ENCODE results near the gene WDR33. TPM values are rescaled to one million over a fixed set of nuclear protein-coding genes. Genes with fewer than 3 reads are reported as not detected.

Gene WDR33
- total RNA-seq, 6 experiments from 2014 or later, result 15.6 to 38.3 (median 28.0) TPM

- H3K4me3 ChIP-seq, result no peak overlapping the region
- ATAC-seq, result no peak
- no peaks in the 10 kb centered on the region for H3K36me3 ChIP-seq
- no peaks in the 10 kb centered on the region for H3K27me3 ChIP-seq
- no peak for DNase-seq
- H3K4me1 ChIP-seq, result peaks cover 0 to 6% (median 0%) of the 10 kb centered on the region in 4 donors
- WGBS (ENCODE audit: insufficient coverage, low coverage, low lambda C conversion rate, missing lambda C conversion rate), result 60% methylated on average over 4 of the region's 20 CpGs
- intact Hi-C loops (cut with DNase I), result no loop called here
- H3K27ac ChIP-seq, result peak overlapping the region in 2 of 3 donors; percentile 3 to 70
- H3K9me3 ChIP-seq, result no peaks in the 10 kb centered on the region
- TF ChIP-seq POLR2A (IDR thresholded peaks at IDR 0.05), result no peak
- TF ChIP-seq CTCF (IDR thresholded peaks at IDR 0.05), result no peak
Measured at GRCh38 chr2:127672341-127673224, 138.4 kb downstream of the WDR33 start.

- DNase-seq (no peak), ATAC-seq (no peak)
- Histone ChIP-seq H3K4me1 (peaks cover 0 to 7% (median 2%) of the 10 kb centered on the region in 4 donors), H3K27ac (no peak overlapping the region), H3K27me3 (no peaks in the 10 kb centered on the region), H3K4me3 (no peak overlapping the region), H3K9me3 (no peaks in the 10 kb centered on the region), H3K36me3 (no peaks in the 10 kb centered on the region)
- TF ChIP-seq CTCF (IDR thresholded peaks at IDR 0.05) (no peak), POLR2A (IDR thresholded peaks at IDR 0.05) (no peak)
- intact Hi-C loops (cut with DNase I), result no loop called here
- WGBS (ENCODE audit: insufficient coverage, low coverage, low lambda C conversion rate, missing lambda C conversion rate), result no CpG with 5 or more reads among the region's 14 CpGs
Measured at GRCh38 chr2:127671557-127672302, 139.2 kb downstream of the WDR33 start.

DNA sequence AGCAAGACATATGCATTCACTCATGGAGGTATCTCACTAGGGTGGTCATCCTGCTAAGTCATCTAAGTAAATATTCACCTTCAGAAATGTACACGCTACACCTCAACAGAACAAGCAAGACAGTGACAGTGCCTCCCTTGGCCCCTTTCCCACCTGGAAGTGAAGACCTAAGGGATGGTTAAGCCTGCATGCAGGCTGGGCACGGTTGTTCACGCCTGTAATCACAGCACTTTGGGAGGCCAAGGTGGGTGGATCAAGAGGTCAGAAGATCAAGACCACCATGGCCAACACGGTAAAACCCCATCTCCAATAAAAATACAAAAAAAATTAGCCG, 140.0 kb downstream of the WDR33 start:
- Histone ChIP-seq H3K36me3 (no peaks in the 10 kb centered on the region), H3K27ac (no peak overlapping the region), H3K4me3 (no peak overlapping the region), H3K9me3 (no peaks in the 10 kb centered on the region), H3K27me3 (no peaks in the 10 kb centered on the region), H3K4me1 (peaks cover 0 to 12% (median 6%) of the 10 kb centered on the region in 4 donors)
- TF ChIP-seq CTCF (IDR thresholded peaks at IDR 0.05) (no peak), POLR2A (IDR thresholded peaks at IDR 0.05) (no peak)
- intact Hi-C loops (cut with DNase I), result no loop called here
- no peak for ATAC-seq
- 72% methylated on average over 5 of the region's 5 CpGs for WGBS (ENCODE audit: insufficient coverage, low coverage, low lambda C conversion rate, missing lambda C conversion rate)
- no peak for DNase-seq

GRCh38 chr2:127670055-127670956, 140.7 kb downstream of the WDR33 start:
- Histone ChIP-seq H3K27me3 (no peaks in the 10 kb centered on the region), H3K4me3 (no peak overlapping the region), H3K27ac (no peak overlapping the region), H3K36me3 (no peaks in the 10 kb centered on the region), H3K4me1 (peaks cover 0 to 17% (median 8%) of the 10 kb centered on the region in 4 donors), H3K9me3 (no peaks in the 10 kb centered on the region)
- WGBS (ENCODE audit: insufficient coverage, low coverage, low lambda C conversion rate, missing lambda C conversion rate), result 88% methylated on average over 5 of the region's 10 CpGs
- TF ChIP-seq POLR2A (IDR thresholded peaks at IDR 0.05) (no peak), CTCF (IDR thresholded peaks at IDR 0.05) (no peak)
- intact Hi-C loops (cut with DNase I), result no loop called here
- no peak for DNase-seq
- no peak for ATAC-seq

Data from right lobe of liver (tissue), 6 donors.